ENCODE results near the gene SYT13.

The SYT13 gene

DNA sequence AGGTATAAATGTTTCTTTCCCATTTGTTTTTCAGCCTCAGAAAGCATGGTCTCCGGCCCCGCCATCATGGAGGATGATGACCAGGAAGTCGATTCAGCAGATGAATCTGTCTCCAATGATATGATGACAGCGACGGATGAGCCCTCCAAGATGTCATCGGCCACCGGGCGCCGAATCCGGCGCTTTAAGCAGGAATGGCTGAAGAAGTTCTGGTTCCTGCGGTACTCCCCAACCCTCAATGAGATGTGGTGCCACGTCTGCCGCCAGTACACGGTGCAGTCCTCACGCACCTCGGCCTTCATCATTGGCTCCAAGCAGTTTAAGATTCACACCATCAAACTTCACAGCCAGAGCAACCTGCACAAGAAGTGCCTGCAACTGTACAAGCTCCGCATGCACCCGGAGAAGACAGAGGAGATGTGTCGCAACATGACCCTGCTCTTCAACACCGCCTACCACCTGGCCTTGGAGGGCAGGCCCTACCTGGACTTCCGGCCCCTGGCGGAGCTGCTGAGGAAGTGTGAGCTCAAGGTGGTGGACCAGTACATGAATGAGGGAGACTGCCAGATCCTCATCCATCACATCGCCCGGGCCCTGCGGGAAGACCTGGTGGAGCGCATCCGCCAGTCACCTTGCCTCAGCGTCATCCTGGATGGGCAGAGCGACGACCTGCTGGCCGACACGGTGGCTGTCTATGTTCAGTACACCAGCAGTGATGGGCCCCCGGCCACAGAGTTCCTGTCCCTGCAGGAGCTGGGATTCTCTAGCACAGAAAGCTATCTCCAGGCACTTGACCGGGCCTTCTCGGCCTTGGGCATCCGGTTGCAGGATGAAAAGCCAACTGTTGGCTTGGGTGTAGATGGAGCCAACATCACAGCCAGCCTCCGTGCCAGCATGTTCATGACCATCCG lies 59.9 kb downstream of the SYT13 start:
- Mint-ChIP-seq H3K4me1 (ENCODE audit: low read depth in 2 of 2) (no peaks in the 10 kb centered on the region), H3K36me3 (ENCODE audit: insufficient read depth) (no peaks in the 10 kb centered on the region), H3K4me3 (no peak overlapping the region), H3K27me3 (no peaks in the 10 kb centered on the region), H3K27ac (no peak overlapping the region), H3K9me3 (no peaks in the 10 kb centered on the region)
- no peak for DNase-seq
- no peak for ATAC-seq (replicated peaks)

DNA sequence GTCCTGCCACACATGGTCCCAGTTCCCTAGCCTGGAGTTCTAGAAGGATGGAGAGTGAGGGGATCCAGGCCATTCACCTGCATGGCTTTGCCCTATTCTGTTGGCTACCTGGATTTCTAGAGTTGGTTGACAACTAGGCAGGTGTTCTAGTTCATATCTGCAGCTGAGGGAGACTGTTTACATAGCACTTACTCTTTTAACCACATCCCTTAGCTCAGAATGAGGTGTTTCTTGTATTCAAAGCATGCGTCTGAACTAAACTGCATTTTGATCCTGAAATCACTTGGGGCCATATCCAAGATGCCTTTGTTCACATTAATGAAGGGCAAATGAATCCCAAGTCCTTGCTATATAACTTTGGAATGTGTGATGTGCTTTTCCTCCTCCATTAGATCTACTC lies 60.9 kb downstream of the SYT13 start:
- no peaks in the 10 kb centered on the region for H3K9me3 Mint-ChIP-seq

DNA sequence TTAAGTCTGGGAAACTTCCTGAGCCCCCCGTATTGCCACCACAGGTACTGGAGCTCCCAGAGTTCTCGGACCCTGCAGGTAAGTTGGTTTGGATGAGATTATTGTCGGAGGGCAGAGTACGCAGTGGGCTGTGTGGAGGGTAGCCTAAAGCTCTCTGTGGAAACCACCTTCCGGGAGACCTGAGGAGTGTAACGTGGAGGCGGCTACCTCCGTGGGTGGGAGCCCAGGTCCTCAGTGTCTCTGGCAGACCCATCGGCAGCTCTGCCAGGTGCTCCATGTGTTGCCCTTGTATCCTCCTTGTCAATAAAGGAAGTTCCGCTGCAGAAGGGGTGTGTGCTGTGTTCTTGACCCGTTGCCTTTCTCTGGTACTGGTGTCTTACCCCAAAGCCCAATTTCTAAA lies 61.4 kb downstream of the SYT13 start:
- no peaks in the 10 kb centered on the region for H3K9me3 Mint-ChIP-seq
- H3K4me1 Mint-ChIP-seq (ENCODE audit: low read depth in 2 of 2) = no peaks in the 10 kb centered on the region
- ATAC-seq (replicated peaks) (no peak), DNase-seq (no peak)
- H3K27me3 Mint-ChIP-seq = no peaks in the 10 kb centered on the region
- no peak overlapping the region for H3K4me3 Mint-ChIP-seq
- H3K36me3 Mint-ChIP-seq (ENCODE audit: insufficient read depth) = no peaks in the 10 kb centered on the region
- no peak overlapping the region for H3K27ac Mint-ChIP-seq

More for the DNA sequence above, 60.9 kb downstream of the SYT13 start:
- DNase-seq (no peak), ATAC-seq (replicated peaks) (no peak)
- Mint-ChIP-seq H3K4me3 (no peak overlapping the region), H3K4me1 (ENCODE audit: low read depth in 2 of 2) (no peaks in the 10 kb centered on the region), H3K27me3 (no peaks in the 10 kb centered on the region), H3K27ac (no peak overlapping the region), H3K36me3 (ENCODE audit: insufficient read depth) (no peaks in the 10 kb centered on the region)

DNA sequence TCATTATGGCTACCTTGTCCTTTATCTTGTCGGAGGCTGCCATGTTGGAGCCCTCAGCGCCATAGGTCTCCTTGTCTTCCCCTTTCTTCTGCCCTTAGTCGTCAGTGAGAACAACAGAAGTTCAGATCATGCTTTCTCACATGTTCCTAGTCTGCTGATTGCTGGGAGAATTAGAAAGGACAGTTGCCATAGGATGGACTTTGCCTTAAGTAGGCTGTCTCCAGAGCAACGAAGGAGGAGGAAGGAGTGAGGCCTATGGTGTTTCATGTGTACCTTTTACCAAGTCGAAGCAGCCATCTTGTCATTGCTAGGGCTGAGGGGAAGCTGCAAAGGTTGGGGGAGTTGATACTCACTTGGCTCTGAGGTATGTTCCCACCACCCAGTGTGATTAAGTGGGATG lies 62.6 kb downstream of the SYT13 start:
- Mint-ChIP-seq H3K36me3 (ENCODE audit: insufficient read depth) (no peaks in the 10 kb centered on the region), H3K4me1 (ENCODE audit: low read depth in 2 of 2) (no peaks in the 10 kb centered on the region), H3K4me3 (no peak overlapping the region), H3K27ac (no peak overlapping the region), H3K9me3 (no peaks in the 10 kb centered on the region), H3K27me3 (no peaks in the 10 kb centered on the region)
- ATAC-seq (replicated peaks) (no peak), DNase-seq (no peak)

DNA sequence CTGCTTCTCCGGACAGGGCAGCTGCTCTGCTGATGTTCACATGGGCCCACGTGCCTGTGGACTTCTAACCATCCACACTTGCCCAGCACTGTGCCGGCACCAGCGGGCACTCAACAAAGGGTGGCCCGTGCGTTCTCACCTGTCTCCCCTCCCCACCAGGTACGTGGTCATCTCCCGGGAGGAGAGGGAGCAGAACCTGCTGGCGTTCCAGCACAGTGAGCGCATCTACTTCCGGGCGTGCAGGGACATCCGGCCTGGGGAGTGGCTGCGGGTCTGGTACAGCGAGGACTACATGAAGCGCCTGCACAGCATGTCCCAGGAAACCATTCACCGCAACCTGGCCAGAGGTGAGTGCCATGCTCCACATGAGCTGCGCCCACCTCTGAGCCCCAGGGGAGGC lies 66.7 kb downstream of the SYT13 start:
- no peaks in the 10 kb centered on the region for H3K9me3 Mint-ChIP-seq

DNA sequence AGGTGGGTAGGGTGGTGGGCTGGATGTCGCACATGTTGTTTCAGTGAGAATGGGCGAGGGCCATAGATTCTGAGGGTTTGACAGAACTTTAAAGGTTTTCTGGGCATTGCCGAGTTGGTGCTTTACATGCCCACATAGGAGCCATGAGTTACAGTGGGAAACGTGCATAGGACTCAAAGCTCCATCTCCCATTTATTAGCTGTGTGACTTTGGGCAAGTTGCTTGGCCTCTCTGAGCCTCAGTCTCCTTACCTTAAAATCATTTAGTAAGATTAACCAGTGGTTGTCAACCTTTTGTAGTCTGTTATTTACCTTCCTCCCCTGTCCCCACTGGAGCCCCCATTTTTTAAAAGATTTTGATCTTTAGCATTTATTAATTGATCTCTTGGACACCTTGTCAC lies 67.4 kb downstream of the SYT13 start:
- H3K36me3 Mint-ChIP-seq (ENCODE audit: insufficient read depth) = no peaks in the 10 kb centered on the region
- DNase-seq = no peak
- no peak overlapping the region for H3K27ac Mint-ChIP-seq
- no peak overlapping the region for H3K4me3 Mint-ChIP-seq
- no peaks in the 10 kb centered on the region for H3K9me3 Mint-ChIP-seq
- no peaks in the 10 kb centered on the region for H3K27me3 Mint-ChIP-seq
- H3K4me1 Mint-ChIP-seq (ENCODE audit: low read depth in 2 of 2) = peaks cover 0 to 8% of the 10 kb centered on the region in 2 donors
- no peak for ATAC-seq (replicated peaks)

More for the DNA sequence above, 66.7 kb downstream of the SYT13 start:
- H3K27me3 Mint-ChIP-seq = no peaks in the 10 kb centered on the region
- no peaks in the 10 kb centered on the region for H3K36me3 Mint-ChIP-seq (ENCODE audit: insufficient read depth)
- ATAC-seq (replicated peaks) = no peak
- DNase-seq = no peak
- peaks cover 0 to 8% of the 10 kb centered on the region in 2 donors for H3K4me1 Mint-ChIP-seq (ENCODE audit: low read depth in 2 of 2)
- H3K4me3 Mint-ChIP-seq = no peak overlapping the region
- no peak overlapping the region for H3K27ac Mint-ChIP-seq

DNA sequence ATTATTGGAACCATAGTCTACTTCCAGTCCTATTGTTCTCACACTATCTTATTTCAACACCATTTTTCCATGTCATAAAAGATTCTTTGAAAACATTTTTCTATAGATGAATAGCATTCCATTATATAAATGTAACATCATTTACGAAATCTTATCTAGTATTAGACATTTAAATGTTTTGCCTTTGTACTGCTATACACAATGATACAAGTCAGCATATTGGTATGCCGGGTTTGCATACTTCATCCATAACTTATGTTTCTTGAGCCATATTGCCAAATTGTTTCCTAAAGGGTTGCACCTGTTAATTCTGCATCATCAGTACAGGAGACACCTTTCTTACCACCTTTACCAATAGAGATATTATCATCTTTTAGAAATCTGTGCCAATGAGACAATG lies 68.2 kb downstream of the SYT13 start:
- Mint-ChIP-seq H3K27ac (no peak overlapping the region), H3K4me1 (ENCODE audit: low read depth in 2 of 2) (peaks cover 0 to 8% of the 10 kb centered on the region in 2 donors), H3K27me3 (no peaks in the 10 kb centered on the region), H3K4me3 (no peak overlapping the region), H3K36me3 (ENCODE audit: insufficient read depth) (no peaks in the 10 kb centered on the region), H3K9me3 (no peaks in the 10 kb centered on the region)
- ATAC-seq (replicated peaks) (no peak), DNase-seq (no peak)

DNA sequence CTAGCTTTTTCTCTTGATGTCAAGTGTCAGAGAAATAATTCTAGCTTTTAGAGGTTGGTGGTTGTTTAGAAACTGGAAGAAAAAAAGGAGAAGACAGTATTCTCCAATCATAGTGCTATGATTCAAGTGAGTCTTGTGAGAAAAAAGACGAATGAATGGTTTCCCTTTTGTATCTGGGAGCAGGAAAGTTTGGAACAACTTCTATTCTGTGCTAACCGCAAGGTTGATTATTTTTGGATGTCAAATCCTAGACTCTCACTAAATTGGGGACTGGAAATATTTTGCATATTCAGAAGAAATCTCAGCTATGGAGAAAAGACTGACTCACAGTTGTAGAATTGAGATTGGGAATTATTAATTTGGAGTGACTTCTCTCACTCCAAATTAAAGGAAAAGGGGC lies 69.2 kb downstream of the SYT13 start:
- Mint-ChIP-seq H3K4me1 (ENCODE audit: low read depth in 2 of 2) (peaks cover 0 to 8% of the 10 kb centered on the region in 2 donors), H3K4me3 (no peak overlapping the region), H3K27me3 (no peaks in the 10 kb centered on the region), H3K27ac (no peak overlapping the region), H3K36me3 (ENCODE audit: insufficient read depth) (no peaks in the 10 kb centered on the region), H3K9me3 (no peaks in the 10 kb centered on the region)
- ATAC-seq (replicated peaks) = no peak
- DNase-seq = no peak

DNA sequence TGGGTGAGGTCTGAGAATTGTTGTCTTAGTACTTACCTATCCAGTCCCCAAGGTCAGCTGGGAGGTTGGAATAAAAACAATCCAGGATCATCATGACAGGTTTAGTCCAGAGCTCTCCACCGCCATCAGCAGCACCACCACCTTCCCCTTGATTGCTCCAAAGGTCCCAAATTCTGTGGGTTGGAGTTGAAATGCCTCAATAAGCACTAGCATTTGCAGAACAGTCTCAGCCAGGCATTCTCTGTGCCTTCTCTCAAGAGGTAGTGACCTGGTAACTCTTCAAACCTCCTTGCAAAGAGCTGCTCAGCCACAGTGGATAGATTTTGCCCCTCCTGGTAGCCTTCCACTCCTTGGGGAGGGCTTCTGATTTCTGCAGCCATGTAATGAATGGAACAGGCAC lies 70.1 kb downstream of the SYT13 start:
- no peaks in the 10 kb centered on the region for H3K27me3 Mint-ChIP-seq
- no peak overlapping the region for H3K4me3 Mint-ChIP-seq
- H3K27ac Mint-ChIP-seq = no peak overlapping the region
- H3K4me1 Mint-ChIP-seq (ENCODE audit: low read depth in 2 of 2) = peaks cover 0 to 8% of the 10 kb centered on the region in 2 donors
- ATAC-seq (replicated peaks) = no peak
- H3K9me3 Mint-ChIP-seq = no peaks in the 10 kb centered on the region
- DNase-seq = no peak
- H3K36me3 Mint-ChIP-seq (ENCODE audit: insufficient read depth) = no peaks in the 10 kb centered on the region

DNA sequence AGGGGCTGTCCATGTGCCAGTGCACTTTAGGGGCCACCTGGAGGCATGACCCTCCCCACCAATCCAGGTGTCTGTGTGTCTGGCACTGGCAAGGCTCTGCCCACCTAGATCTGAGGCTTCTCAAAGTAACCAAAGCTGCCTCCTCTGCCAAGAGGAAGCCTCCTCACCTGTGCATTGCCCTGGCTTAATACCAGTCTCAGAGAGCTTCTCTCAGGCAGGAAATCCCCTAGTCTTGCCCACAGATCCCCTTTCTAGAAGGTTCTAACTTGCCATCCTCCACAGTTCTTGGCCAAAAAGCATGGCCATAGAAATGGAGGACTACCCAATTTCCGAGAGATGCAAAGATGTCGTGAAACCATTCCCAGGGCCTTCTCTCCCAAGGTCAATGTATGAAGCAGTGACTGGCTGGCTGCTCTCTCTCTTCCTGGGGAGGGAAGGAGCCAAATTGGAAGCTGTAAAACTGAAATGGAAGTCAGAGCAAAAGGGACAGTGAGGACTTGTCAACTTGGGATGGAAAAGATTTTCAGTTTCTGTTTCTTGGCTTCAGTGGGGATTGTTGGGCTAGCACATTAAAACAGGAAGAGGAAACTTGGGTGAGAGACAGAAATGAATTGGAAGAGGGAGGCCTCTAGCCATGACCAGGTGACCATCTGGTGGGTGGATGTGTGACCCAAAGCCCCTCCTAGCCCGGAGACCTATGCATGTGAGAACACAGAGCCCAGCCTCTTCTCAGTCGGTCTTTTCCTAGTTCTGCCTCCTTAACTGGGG lies 70.9 kb downstream of the SYT13 start:
- H3K4me3 Mint-ChIP-seq = no peak overlapping the region
- peak overlapping the region in 1 of 2 donors; percentile 50 for H3K27ac Mint-ChIP-seq
- H3K9me3 Mint-ChIP-seq = no peaks in the 10 kb centered on the region
- H3K27me3 Mint-ChIP-seq = no peaks in the 10 kb centered on the region
- no peaks in the 10 kb centered on the region for H3K36me3 Mint-ChIP-seq (ENCODE audit: insufficient read depth)
- no peak for ATAC-seq (replicated peaks)
- peaks cover 0 to 10% of the 10 kb centered on the region in 2 donors for H3K4me1 Mint-ChIP-seq (ENCODE audit: low read depth in 2 of 2)
- no peak for DNase-seq

DNA sequence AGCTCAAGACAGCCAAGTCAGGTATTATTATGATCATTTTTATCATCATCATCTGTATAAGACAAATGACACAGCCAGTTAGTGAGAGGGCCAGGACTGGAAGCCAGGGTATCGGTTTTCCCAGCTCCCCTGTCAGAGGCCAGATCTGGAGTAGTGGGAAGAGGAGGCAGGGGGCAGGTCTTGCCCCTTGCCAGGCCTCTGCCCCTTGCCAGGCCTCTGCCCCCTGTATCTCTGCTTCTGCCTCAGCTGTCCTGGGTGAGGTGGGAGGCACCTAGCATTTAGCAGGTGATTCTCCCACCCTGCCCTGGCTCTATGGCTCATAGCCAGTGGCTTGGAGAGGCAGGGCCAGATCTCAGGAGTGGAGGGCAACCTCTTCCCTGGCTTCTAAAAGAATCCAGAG lies 72.4 kb downstream of the SYT13 start:
- Mint-ChIP-seq H3K27ac (peak overlapping the region in 1 of 2 donors; percentile 62), H3K4me1 (ENCODE audit: low read depth in 2 of 2) (peaks cover 0 to 16% of the 10 kb centered on the region in 2 donors), H3K27me3 (no peaks in the 10 kb centered on the region), H3K36me3 (ENCODE audit: insufficient read depth) (peaks cover 7% of the 10 kb centered on the region), H3K4me3 (no peak overlapping the region), H3K9me3 (no peaks in the 10 kb centered on the region)
- DNase-seq (no peak), ATAC-seq (replicated peaks) (no peak)

DNA sequence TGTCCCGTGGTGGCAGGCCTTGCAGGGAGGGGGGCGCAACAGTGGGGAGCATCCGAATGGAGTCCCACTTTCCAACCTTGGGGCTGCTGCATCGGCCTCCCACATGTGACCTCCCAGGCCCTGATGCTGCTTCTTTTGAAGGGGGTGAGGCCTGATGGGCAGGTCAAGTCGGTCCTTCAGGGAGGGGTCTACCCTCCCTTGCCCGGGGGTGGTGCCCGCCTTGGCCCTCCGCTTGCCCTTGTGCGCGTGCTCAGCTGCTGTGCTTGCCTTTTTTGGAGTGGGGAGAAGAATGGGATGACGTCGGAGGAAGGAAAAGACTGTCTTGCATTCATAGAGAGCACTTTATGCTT lies 72.8 kb downstream of the SYT13 start:
- peaks cover 7% of the 10 kb centered on the region for H3K36me3 Mint-ChIP-seq (ENCODE audit: insufficient read depth)
- no peaks in the 10 kb centered on the region for H3K27me3 Mint-ChIP-seq
- H3K4me1 Mint-ChIP-seq (ENCODE audit: low read depth in 2 of 2) = peaks cover 0 to 16% of the 10 kb centered on the region in 2 donors
- H3K4me3 Mint-ChIP-seq = no peak overlapping the region
- ATAC-seq (replicated peaks) = no peak
- H3K27ac Mint-ChIP-seq = peak overlapping the region in 1 of 2 donors; percentile 62
- DNase-seq = no peak
- no peaks in the 10 kb centered on the region for H3K9me3 Mint-ChIP-seq

DNA sequence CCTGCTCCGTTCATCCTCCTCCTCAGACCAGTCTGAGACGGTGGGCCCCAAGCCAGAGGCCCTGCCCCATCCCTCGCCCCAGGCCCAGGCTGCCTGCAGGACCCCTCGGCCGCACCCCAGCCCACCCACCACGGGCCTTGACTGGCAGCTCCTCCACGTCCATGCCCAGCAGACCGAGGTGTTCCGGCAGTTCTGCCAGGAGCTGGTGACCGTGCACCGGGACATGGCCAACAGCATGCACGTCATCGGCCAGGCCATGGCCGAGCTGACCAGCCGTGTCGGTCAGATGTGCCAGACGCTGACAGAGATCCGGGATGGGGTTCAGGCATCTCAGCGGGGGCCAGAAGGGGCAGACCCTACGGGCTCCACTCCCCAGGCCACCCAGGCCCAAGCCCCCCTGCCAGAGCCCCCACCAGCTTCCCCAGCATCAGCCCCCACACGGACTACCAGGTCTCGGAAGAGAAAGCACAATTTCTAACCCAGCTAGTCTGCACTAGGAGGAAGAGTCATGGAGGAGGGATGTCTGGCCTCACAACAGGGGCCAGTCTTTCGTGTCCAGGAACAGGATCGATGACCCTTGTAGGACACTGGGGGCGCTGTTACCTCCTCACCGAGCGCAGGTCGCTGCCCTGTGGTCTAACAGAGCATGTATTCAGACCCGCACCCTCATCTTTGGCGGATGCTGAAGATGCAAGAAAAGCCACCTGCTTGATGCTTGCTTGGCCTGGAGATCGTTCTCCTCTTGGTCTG lies 73.4 kb downstream of the SYT13 start:
- no peaks in the 10 kb centered on the region for H3K27me3 Mint-ChIP-seq
- H3K4me1 Mint-ChIP-seq (ENCODE audit: low read depth in 2 of 2) = peaks cover 0 to 16% of the 10 kb centered on the region in 2 donors
- no peak overlapping the region for H3K4me3 Mint-ChIP-seq
- H3K27ac Mint-ChIP-seq = peak overlapping the region in 1 of 2 donors; percentile 62
- DNase-seq (no peak), ATAC-seq (replicated peaks) (no peak)
- peaks cover 7% of the 10 kb centered on the region for H3K36me3 Mint-ChIP-seq (ENCODE audit: insufficient read depth)
- H3K9me3 Mint-ChIP-seq = no peaks in the 10 kb centered on the region

All from effector memory CD8-positive, alpha-beta T cell (primary cell).